ENCODE measurements around the gene GSK3A.

DNA sequence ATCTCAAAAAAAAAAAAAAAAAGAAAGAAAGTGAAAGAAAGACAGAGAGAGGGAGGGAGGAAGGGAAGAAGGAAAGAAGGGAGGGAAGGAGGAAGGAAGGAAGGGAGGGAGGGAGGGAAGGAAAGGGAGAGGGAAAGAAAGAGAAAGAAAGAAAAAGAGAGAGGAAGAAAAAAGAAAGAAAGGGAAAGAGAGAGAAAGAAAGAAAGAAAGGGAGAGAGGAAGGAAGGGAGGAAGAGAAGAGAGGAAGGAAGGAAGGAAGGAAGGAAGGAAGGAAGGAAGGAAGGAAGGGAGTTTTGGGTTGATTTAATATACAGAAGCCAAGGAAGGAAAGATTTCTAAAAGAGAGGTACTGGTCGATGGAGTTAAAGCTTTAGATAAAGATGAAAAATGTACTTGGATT is 53.7 kb downstream of the GSK3A start:
- no peak for TF ChIP-seq KLF1 (tag; IDR thresholded peaks at IDR 0.05)
- TF ChIP-seq, protein P1, sequence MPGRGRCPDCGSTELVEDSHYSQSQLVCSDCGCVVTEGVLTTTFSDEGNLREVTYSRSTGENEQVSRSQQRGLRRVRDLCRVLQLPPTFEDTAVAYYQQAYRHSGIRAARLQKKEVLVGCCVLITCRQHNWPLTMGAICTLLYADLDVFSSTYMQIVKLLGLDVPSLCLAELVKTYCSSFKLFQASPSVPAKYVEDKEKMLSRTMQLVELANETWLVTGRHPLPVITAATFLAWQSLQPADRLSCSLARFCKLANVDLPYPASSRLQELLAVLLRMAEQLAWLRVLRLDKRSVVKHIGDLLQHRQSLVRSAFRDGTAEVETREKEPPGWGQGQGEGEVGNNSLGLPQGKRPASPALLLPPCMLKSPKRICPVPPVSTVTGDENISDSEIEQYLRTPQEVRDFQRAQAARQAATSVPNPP (IDR thresholded peaks at IDR 0.05; ENCODE audit: borderline replicate concordance, insufficient read depth, insufficient read length) = no peak
